Measurements from ENCODE around the gene PRKCI. TPM values are rescaled to one million over a fixed set of nuclear protein-coding genes. Genes with fewer than 3 reads are reported as not detected.

PRKCI gene
- total and polyA plus RNA-seq, 2 of the 4 experiments (the other 2 are of a cell fraction): 28.7 to 53.4 TPM

- no peak overlapping the region for H3K4me3 ChIP-seq (ENCODE audit: insufficient read depth, low read depth, low read length)
- H4K20me1 ChIP-seq (ENCODE audit: insufficient read depth, low read length): peaks cover 17% of the 10 kb centered on the region; the same call in 1 of the 2 replicates
- H2BK5ac ChIP-seq (ENCODE audit: low read depth, low read length, poor library complexity, severe bottlenecking): no peak overlapping the region
- no peak overlapping the region for H2AK9ac ChIP-seq (replicated peaks; ENCODE audit: low read depth, low read length, poor library complexity)
- intact Hi-C loops (cut with micrococcal nuclease): no loop called here
- H3K27ac ChIP-seq (ENCODE audit: insufficient read depth, low read length): no peak overlapping the region
- H2BK120ac ChIP-seq (ENCODE audit: low read depth, low read length): no peak overlapping the region
- no peak for DNase-seq
- no peak overlapping the region for H3K18ac ChIP-seq (ENCODE audit: low read depth, low read length)
- peak overlapping the region; percentile 20; the same call in 1 of the 2 replicates for H3K4me2 ChIP-seq (ENCODE audit: low read depth, low read length)
- in situ Hi-C loops (cut with MboI; ENCODE audit: low sequenced_read_pairs): no loop called here
- H3K23ac ChIP-seq (ENCODE audit: low read depth, low read length): peak overlapping the region; percentile 94
- no peak overlapping the region for H2BK15ac ChIP-seq (ENCODE audit: low read depth, low read length)
- H3K4me1 ChIP-seq (ENCODE audit: control insufficient read depth, insufficient read depth, low read length): peaks cover 2% of the 10 kb centered on the region; the same call in 1 of the 2 replicates
- H3K4ac ChIP-seq (ENCODE audit: low read depth, low read length): 0 out of 2 replicates have a peak overlapping the region, but pooled peaks have one; percentile 33
- H2BK20ac ChIP-seq (ENCODE audit: low read depth, low read length): no peak overlapping the region
- no peak overlapping the region for H4K91ac ChIP-seq (ENCODE audit: insufficient read depth, low read depth, low read length)
- ChIA-PET CTCF (interaction anchor here (0.5 to 0.6 kb wide), 2 partner anchors 82 to 659 kb away, joined by 3 to 7 read pairs; no protein-coding TSS in a partner anchor), POLR2A (ENCODE audit: unreplicated experiment) (no interaction called here)
- BruUV-seq (replicated peaks): no TSS peak
- no peak overlapping the region for H2AFZ ChIP-seq (replicated peaks; ENCODE audit: low read length, poor library complexity)
- H3K56ac ChIP-seq (ENCODE audit: extremely low read depth, insufficient read depth, low read length): no peak overlapping the region
- no peak overlapping the region for H2AK5ac ChIP-seq (ENCODE audit: low read depth, low read length)
- H4K8ac ChIP-seq (ENCODE audit: low read depth in 2 of 2, low read length in 2 of 2): peak overlapping the region in 1 of 2 experiments; percentile 40; a peak in 2 of 4 replicates
- peaks cover 28% of the 10 kb centered on the region for H3K36me3 ChIP-seq (ENCODE audit: control insufficient read depth, insufficient read depth, low read length)
- no peak overlapping the region for H3K9ac ChIP-seq (ENCODE audit: low read depth, low read length)
- H3K79me1 ChIP-seq (ENCODE audit: low read depth in 1 of 2, low read length in 2 of 2): peaks cover 16 to 27% of the 10 kb centered on the region in 2 experiments
- dilution Hi-C loops (cut with HindIII; ENCODE audit: low sequenced_read_pairs, unreplicated experiment): no loop called here
- no peak overlapping the region for H4K5ac ChIP-seq (ENCODE audit: low read depth, low read length)
- H3K14ac ChIP-seq (replicated peaks; ENCODE audit: low read depth, low read length): no peak overlapping the region
- WGBS, 2 experiments (ENCODE audit: extremely low coverage in 2 of 2, insufficient read length in 1 of 2): no CpG with 5 or more reads among the region's 3 CpGs
- TF ChIP-seq USF2 (IDR thresholded peaks at IDR 0.05; ENCODE audit: low read depth, low read length): no peak
- no peak for TF ChIP-seq RAD21 (IDR thresholded peaks at IDR 0.05; ENCODE audit: low read length)
- TF ChIP-seq POLR2A (IDR thresholded peaks at IDR 0.05; ENCODE audit: low read depth, low read length): no peak
- TF ChIP-seq BHLHE40 (IDR thresholded peaks at IDR 0.05; ENCODE audit: low read depth, low read length): no peak
- TF ChIP-seq MAFK (IDR thresholded peaks at IDR 0.05; ENCODE audit: low read depth, low read length): no peak
- TF ChIP-seq CHD1 (IDR thresholded peaks at IDR 0.05; ENCODE audit: low read depth, low read length): no peak
- no peak for TF ChIP-seq CEBPB (IDR thresholded peaks at IDR 0.05; ENCODE audit: low read depth, low read length)
- TF ChIP-seq MAZ (IDR thresholded peaks at IDR 0.05; ENCODE audit: borderline replicate concordance, low read depth, low read length): no peak
- no peak for TF ChIP-seq SMC3 (IDR thresholded peaks at IDR 0.05; ENCODE audit: low read depth, low read length)
- no peaks in the 10 kb centered on the region for H3K27me3 ChIP-seq (ENCODE audit: control insufficient read depth, insufficient read depth, low read length)
- no peaks in the 10 kb centered on the region for H3K9me3 ChIP-seq (ENCODE audit: control insufficient read depth, insufficient read depth, low read length)
- peaks cover 2% of the 10 kb centered on the region; the same call in 1 of the 2 replicates for H3K9me1 ChIP-seq (ENCODE audit: insufficient read depth, low read length)
- no peak for ATAC-seq (ENCODE audit: low read depth)
Observed at GRCh38 chr3:170178651-170179050, 43.6 kb upstream of the PRKCI start.
